ENCODE measurements around the gene PCK2.

DNA sequence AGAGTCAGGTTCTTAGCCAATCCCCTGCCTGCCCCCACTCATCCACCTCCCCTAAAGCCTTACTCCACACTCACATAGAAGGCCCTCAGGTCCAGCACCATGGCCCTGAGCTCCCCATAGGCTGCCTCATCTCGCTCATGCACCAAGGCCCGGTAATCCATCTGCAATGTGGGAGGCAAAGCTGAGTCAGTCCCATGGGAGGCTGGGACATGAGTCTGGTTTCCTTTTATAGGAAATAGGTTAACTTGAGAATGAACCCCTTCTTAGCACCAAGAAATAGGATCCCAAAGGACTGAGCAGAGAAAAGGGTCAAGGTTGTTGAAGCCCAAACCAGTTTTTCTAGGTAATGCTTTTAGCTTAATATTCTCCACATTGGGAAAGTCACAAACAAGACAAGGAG lies 49.4 kb downstream of the PCK2 start:
- TF ChIP-seq, protein P1, sequence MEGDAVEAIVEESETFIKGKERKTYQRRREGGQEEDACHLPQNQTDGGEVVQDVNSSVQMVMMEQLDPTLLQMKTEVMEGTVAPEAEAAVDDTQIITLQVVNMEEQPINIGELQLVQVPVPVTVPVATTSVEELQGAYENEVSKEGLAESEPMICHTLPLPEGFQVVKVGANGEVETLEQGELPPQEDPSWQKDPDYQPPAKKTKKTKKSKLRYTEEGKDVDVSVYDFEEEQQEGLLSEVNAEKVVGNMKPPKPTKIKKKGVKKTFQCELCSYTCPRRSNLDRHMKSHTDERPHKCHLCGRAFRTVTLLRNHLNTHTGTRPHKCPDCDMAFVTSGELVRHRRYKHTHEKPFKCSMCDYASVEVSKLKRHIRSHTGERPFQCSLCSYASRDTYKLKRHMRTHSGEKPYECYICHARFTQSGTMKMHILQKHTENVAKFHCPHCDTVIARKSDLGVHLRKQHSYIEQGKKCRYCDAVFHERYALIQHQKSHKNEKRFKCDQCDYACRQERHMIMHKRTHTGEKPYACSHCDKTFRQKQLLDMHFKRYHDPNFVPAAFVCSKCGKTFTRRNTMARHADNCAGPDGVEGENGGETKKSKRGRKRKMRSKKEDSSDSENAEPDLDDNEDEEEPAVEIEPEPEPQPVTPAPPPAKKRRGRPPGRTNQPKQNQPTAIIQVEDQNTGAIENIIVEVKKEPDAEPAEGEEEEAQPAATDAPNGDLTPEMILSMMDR (conservative IDR thresholded peaks at IDR 0.05; ENCODE audit: low read length): no peak
- no peak for TF ChIP-seq EZH2phosphoT487 (IDR thresholded peaks at IDR 0.05; ENCODE audit: borderline replicate concordance)

Measured in Loucy (cell line).